Measurements from ENCODE around the gene STX8.

DNA sequence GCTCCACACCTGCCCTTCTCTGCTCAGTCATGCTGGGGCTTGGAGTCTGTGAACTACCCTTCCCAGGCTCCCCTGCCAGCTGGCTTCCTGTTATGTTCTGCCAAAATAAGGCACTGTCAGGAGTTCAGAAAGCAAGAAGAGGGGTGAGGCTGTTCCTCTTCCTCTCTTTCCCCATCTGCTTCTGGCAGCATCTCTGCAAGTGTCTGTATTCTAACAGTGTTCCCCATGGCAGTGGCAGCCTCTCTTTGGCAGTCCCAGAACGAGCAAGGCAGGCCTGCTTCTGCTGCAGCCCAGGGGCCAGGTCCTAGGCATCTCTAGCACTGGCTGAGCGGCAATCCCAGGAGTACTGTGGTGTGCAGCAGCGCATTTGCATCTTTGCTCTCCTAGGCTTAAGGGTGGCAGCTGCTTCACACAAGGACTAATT is 219.1 kb downstream of the STX8 start:
- TF ChIP-seq GATA2 (IDR thresholded peaks at IDR 0.05; ENCODE audit: low read depth, low read length) = no peak
- no peak for TF ChIP-seq GATA3 (IDR thresholded peaks at IDR 0.05; ENCODE audit: low read depth, low read length)

All from SH-SY5Y (cell line).